KMS-11 (cell line): ENCODE measurements around the gene ASPG.

ENCODE experiments used
- H2AFZ ChIP-seq: fragments of 200-600 bp; sonication (generic); 2 replicates; pipeline ENCODE4 v1.6.1; 2016; ENCODE audit warnings: antibody characterized with exemption, mixed run types, low read depth
- H3K27ac ChIP-seq: fragments of 200-600 bp; sonication (generic); 2 replicates; pipeline ENCODE4 v1.6.1; 2016; ENCODE audit warnings: mild to moderate bottlenecking, mixed run types
- H3K27me3 ChIP-seq: fragments of 200-600 bp; sonication (generic); 2 replicates; pipeline ENCODE4 v1.6.1; 2017; ENCODE audit warnings: mild to moderate bottlenecking, low read depth, mixed run types, moderate library complexity; ENCODE audit not compliant: insufficient read depth
- H3K36me3 ChIP-seq: fragments of 200-600 bp; sonication (generic); 2 replicates; pipeline ENCODE4 v1.6.1; 2017; ENCODE audit warnings: mild to moderate bottlenecking, mixed run types; ENCODE audit not compliant: insufficient read depth
- H3K4me1 ChIP-seq: fragments of 200-600 bp; sonication (generic); 2 replicates; pipeline ENCODE4 v1.6.1; 2016; ENCODE audit warnings: mild to moderate bottlenecking, low read depth, mixed run types; ENCODE audit not compliant: poor library complexity, severe bottlenecking
- H3K4me2 ChIP-seq: fragments of 200-600 bp; sonication (generic); 2 replicates; pipeline ENCODE4 v1.7.0; 2016; ENCODE audit warnings: mild to moderate bottlenecking, mixed run types
- H3K4me3 ChIP-seq: fragments of 200-600 bp; sonication (generic); IDR thresholded peaks from 2 replicates; pipeline ENCODE4 v1.6.1; 2017; ENCODE audit warnings: low read depth, low read length, mixed read lengths; ENCODE audit not compliant: insufficient read depth
- H3K79me2 ChIP-seq: fragments of 200-600 bp; sonication (generic); 2 replicates; pipeline ENCODE4 v1.6.1; 2016; ENCODE audit warnings: low read depth, mixed run types; ENCODE audit not compliant: insufficient read depth
- H3K9ac ChIP-seq: fragments of 200-600 bp; sonication (generic); 2 replicates; pipeline ENCODE4 v1.6.1; 2016; ENCODE audit warnings: mild to moderate bottlenecking, mixed run types
- H4K20me1 ChIP-seq: fragments of 200-600 bp; sonication (generic); 2 replicates; pipeline ENCODE4 v1.6.1; 2016; ENCODE audit warnings: mild to moderate bottlenecking, mixed run types; ENCODE audit not compliant: insufficient read depth
- TF ChIP-seq, protein P1 (sequence below): fragments of 200-600 bp; sonication (generic); conservative IDR thresholded peaks from 2 replicates; pipeline ENCODE4 v1.6.1; 2017; ENCODE audit warnings: low read depth, mild to moderate bottlenecking, antibody characterized with exemption, low read length, moderate library complexity, mixed read lengths

ASPG gene

DNA sequence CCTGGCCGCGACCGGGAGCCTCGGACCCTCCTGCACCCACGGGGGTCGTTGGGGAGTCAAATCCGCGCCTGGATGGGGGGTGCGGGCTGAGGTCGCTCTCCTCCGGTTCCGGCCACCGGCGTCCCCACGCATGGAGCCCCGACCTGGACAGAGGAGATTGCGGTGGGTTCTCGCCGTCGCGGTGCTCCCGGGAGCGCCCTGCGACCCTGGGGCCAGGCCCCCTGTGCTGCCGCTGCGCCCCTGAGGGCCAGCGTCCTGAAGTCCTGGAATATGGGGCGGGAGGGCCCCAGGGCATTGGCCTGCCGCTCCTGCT lies 345 bp downstream of the ASPG start:
- H3K4me3 ChIP-seq: no peak overlapping the region
- no peak overlapping the region for H3K4me2 ChIP-seq
- no peaks in the 10 kb centered on the region for H3K4me1 ChIP-seq
- no peak overlapping the region for H3K9ac ChIP-seq
- no peaks in the 10 kb centered on the region for H4K20me1 ChIP-seq
- TF ChIP-seq, protein P1, sequence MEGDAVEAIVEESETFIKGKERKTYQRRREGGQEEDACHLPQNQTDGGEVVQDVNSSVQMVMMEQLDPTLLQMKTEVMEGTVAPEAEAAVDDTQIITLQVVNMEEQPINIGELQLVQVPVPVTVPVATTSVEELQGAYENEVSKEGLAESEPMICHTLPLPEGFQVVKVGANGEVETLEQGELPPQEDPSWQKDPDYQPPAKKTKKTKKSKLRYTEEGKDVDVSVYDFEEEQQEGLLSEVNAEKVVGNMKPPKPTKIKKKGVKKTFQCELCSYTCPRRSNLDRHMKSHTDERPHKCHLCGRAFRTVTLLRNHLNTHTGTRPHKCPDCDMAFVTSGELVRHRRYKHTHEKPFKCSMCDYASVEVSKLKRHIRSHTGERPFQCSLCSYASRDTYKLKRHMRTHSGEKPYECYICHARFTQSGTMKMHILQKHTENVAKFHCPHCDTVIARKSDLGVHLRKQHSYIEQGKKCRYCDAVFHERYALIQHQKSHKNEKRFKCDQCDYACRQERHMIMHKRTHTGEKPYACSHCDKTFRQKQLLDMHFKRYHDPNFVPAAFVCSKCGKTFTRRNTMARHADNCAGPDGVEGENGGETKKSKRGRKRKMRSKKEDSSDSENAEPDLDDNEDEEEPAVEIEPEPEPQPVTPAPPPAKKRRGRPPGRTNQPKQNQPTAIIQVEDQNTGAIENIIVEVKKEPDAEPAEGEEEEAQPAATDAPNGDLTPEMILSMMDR: no peak
- H3K27me3 ChIP-seq: peaks cover 14% of the 10 kb centered on the region; the same call in 1 of the 2 replicates
- H3K36me3 ChIP-seq: no peaks in the 10 kb centered on the region
- no peak overlapping the region for H2AFZ ChIP-seq
- H3K79me2 ChIP-seq: no peaks in the 10 kb centered on the region
- no peak overlapping the region for H3K27ac ChIP-seq

DNA sequence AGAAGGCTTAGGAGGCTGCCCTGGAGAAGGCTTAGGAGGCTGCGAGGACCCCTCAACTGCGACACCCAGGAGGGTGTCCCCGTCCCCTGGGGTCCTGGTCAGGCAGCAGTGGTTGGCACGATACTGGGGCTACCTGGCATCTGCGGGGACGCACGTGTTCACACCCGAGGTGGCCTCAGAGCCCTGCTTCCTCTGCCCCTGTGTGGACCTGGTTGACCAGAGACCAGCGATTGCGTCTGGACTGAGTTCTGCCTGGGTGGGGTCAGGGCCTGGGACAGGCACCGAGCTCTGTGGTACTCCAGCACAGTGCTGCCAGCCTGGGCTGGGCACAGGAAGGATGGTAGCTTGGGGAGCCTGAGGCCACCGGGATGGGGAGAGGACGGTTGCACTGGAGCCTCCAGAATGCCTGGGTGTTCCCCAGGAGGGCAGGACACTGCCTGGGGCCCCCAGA lies 735 bp downstream of the ASPG start:
- H3K4me3 ChIP-seq: no peak overlapping the region
- no peaks in the 10 kb centered on the region for H3K4me1 ChIP-seq
- H3K4me2 ChIP-seq: no peak overlapping the region
- H3K36me3 ChIP-seq: no peaks in the 10 kb centered on the region
- TF ChIP-seq, protein P1: no peak
- no peak overlapping the region for H3K27ac ChIP-seq
- peaks cover 14% of the 10 kb centered on the region; the same call in 1 of the 2 replicates for H3K27me3 ChIP-seq
- no peaks in the 10 kb centered on the region for H3K79me2 ChIP-seq
- H3K9ac ChIP-seq: no peak overlapping the region
- no peak overlapping the region for H2AFZ ChIP-seq
- H4K20me1 ChIP-seq: no peaks in the 10 kb centered on the region

DNA sequence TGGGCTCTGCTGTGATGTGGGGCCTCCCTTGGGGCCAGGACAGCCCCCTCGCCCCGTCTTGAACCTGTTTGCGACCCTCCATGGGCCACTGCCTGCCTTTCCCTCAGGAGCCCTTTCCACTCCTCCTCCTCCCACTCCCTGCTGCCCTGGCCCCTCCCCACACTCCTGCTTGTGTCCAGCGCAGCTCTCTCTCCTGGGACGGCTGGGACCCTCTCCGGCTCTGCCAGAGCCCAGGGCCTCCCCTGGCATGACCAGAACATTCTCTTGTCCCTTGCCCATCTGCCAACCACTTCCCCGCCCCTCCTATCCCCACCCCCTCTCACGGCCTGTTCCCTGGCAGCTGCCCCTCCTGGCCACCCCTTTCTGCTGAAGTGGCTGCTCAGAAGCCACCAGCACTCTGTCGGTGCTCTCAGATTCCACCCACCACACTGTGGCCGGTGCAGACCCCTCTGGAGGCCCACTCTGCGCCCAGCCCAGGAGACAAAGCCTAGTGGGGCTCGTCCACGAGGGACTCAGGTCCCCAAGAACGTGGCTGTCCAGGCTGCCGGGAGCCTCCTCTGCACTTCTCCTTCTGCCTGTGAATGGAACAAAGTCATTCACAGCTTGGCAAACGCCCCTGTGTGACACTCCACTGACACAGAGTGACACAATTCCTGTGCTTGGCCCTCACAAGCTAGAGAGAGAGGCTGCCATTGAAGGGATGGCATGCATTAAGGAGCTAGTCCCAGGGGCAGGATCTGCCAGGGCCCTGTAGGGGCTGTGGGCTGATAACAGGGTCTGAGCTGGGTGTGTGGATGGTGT lies 1.4 kb downstream of the ASPG start:
- peaks cover 12% of the 10 kb centered on the region; the same call in 1 of the 2 replicates for H3K27me3 ChIP-seq
- no peaks in the 10 kb centered on the region for H4K20me1 ChIP-seq
- H2AFZ ChIP-seq: no peak overlapping the region
- H3K27ac ChIP-seq: no peak overlapping the region
- H3K4me1 ChIP-seq: no peaks in the 10 kb centered on the region
- TF ChIP-seq, protein P1: no peak
- no peak overlapping the region for H3K9ac ChIP-seq
- H3K79me2 ChIP-seq: no peaks in the 10 kb centered on the region
- H3K4me2 ChIP-seq: no peak overlapping the region
- no peaks in the 10 kb centered on the region for H3K36me3 ChIP-seq
- no peak overlapping the region for H3K4me3 ChIP-seq

DNA sequence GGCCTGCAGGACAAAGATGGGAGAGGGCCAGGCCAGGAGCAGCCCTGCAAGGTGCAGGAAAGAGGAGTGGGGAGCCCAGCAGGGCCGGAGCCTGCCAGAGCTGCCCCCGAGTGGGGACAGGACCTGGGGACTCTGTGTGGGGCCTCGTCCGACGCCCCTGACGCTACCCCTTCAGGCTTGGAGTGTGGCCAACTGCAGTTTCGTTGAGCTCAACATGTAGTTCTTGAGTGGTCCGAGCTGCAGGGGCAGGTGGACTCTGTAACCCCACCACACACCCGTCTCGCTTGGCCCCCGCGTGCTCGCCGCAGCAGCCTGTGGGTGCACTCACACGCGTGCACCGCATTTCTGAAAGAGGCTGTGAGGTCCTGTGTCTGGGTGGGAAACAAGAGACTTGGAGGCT lies 2.0 kb downstream of the ASPG start:
- Histone ChIP-seq H3K27ac (no peak overlapping the region), H3K4me2 (no peak overlapping the region), H3K4me1 (no peaks in the 10 kb centered on the region), H3K9ac (no peak overlapping the region), H2AFZ (no peak overlapping the region), H3K79me2 (no peaks in the 10 kb centered on the region), H4K20me1 (no peaks in the 10 kb centered on the region), H3K36me3 (no peaks in the 10 kb centered on the region), H3K4me3 (no peak overlapping the region), H3K27me3 (peaks cover 9% of the 10 kb centered on the region; the same call in 1 of the 2 replicates)
- TF ChIP-seq, protein P1: no peak
